WTC11 (cell line): ENCODE results near the gene METTL15.

Experiments used
- GRHL2 ChIP-seq: fragments of 250-450 bp; sonication (Bioruptor Pico); IDR thresholded peaks from 2 replicates; pipeline ENCODE4 v1.8.0; 2022; ENCODE audit warnings: mild to moderate bottlenecking, moderate library complexity; ENCODE audit not compliant: insufficient replicate concordance, severe bottlenecking
- MXD4 ChIP-seq: fragments of 250-450 bp; sonication (Bioruptor Pico); IDR thresholded peaks from 2 replicates; pipeline ENCODE4 v1.8.0; 2021; ENCODE audit warnings: mild to moderate bottlenecking, moderate library complexity, borderline replicate concordance
- TF ChIP-seq, protein P1 (sequence below): fragments of 200-600 bp; IDR thresholded peaks from 2 replicates; pipeline ENCODE4 v1.8.0; 2022; ENCODE audit warnings: antibody characterized with exemption
- TF ChIP-seq, protein P2 (sequence below): sonication (generic); formaldehyde crosslinking; IDR thresholded peaks from 2 replicates; pipeline ENCODE4 v1.8.1; 2023; ENCODE audit warnings: mild to moderate bottlenecking, missing genetic modification reagents

DNA sequence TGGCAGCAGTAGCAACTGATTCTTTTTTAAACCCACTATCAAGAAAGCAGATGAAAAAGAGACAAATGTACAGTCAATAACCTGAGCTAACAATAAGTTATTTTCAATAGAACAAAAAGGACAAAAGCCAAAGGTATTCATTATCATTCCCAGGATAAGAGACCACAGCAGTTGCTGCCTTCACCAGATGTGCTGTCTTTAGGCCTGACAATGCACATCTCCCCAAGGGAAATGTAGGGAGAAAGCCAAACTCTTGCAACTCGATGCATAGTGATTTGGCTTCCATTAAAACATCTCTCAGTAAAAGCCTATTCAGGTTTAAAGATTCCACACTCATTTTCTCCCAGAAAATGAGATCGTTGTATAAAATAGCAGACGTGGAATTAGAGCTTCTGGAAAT lies 210.7 kb downstream of the METTL15 start:
- TF ChIP-seq, protein P1, sequence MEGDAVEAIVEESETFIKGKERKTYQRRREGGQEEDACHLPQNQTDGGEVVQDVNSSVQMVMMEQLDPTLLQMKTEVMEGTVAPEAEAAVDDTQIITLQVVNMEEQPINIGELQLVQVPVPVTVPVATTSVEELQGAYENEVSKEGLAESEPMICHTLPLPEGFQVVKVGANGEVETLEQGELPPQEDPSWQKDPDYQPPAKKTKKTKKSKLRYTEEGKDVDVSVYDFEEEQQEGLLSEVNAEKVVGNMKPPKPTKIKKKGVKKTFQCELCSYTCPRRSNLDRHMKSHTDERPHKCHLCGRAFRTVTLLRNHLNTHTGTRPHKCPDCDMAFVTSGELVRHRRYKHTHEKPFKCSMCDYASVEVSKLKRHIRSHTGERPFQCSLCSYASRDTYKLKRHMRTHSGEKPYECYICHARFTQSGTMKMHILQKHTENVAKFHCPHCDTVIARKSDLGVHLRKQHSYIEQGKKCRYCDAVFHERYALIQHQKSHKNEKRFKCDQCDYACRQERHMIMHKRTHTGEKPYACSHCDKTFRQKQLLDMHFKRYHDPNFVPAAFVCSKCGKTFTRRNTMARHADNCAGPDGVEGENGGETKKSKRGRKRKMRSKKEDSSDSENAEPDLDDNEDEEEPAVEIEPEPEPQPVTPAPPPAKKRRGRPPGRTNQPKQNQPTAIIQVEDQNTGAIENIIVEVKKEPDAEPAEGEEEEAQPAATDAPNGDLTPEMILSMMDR, result no peak
- TF ChIP-seq GRHL2 (CRISPR knock-in tag) (no peak), MXD4 (no peak)
- TF ChIP-seq, protein P2, sequence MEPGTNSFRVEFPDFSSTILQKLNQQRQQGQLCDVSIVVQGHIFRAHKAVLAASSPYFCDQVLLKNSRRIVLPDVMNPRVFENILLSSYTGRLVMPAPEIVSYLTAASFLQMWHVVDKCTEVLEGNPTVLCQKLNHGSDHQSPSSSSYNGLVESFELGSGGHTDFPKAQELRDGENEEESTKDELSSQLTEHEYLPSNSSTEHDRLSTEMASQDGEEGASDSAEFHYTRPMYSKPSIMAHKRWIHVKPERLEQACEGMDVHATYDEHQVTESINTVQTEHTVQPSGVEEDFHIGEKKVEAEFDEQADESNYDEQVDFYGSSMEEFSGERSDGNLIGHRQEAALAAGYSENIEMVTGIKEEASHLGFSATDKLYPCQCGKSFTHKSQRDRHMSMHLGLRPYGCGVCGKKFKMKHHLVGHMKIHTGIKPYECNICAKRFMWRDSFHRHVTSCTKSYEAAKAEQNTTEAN (CRISPR knock-in tag), result no peak
